GM12875 (cell line): ENCODE data around the gene LUZP1.

ENCODE experiments used
- H3K4me3 ChIP-seq: one replicate; pipeline ENCODE4 v1.5.1; 2011; ENCODE audit warnings: low read depth, low read length, control low read depth
- CTCF ChIP-seq: IDR thresholded peaks from 2 replicates; pipeline ENCODE4 v1.5.1; 2011; ENCODE audit warnings: low read depth, mild to moderate bottlenecking, control low read depth, inconsistent platforms, low read length, moderate library complexity, borderline replicate concordance; ENCODE audit not compliant: insufficient read depth

LUZP1 gene

GRCh38 chr1:23044035-23044434 lies 124.6 kb downstream of the LUZP1 start:
- H3K4me3 ChIP-seq, result no peak overlapping the region
- TF ChIP-seq CTCF, result no peak

GRCh38 chr1:23040509-23040908 lies 128.1 kb downstream of the LUZP1 start:
- H3K4me3 ChIP-seq, result no peak overlapping the region
- TF ChIP-seq CTCF, result no peak

- H3K4me3 ChIP-seq, result no peak overlapping the region
- TF ChIP-seq CTCF, result no peak
These were observed 129.3 kb downstream of the LUZP1 start for GRCh38 chr1:23039308-23039826.

- no peak overlapping the region for H3K4me3 ChIP-seq
These were observed 131.4 kb downstream of the LUZP1 start for GRCh38 chr1:23037081-23037740.

GRCh38 chr1:23035823-23036452 lies 132.7 kb downstream of the LUZP1 start:
- H3K4me3 ChIP-seq, result no peak overlapping the region
- TF ChIP-seq CTCF, result no peak

More at GRCh38 chr1:23037081-23037740, 131.4 kb downstream of the LUZP1 start:
- TF ChIP-seq CTCF, result no peak
